Right lobe of liver (tissue), 4 donors: ENCODE data around the gene CNTN6.

Source experiments
- CTCF ChIP-seq, 4 donors: fragments of 200-600 bp in 3 of 4; fragments of 450-650 bp in 1 of 4; IDR thresholded peaks; one replicate each; pipeline versions ENCODE4 v1.5.1 to v1.8.0; 2016 to 2022; ENCODE audit warnings: antibody characterized with exemption in 4 of 4, mild to moderate bottlenecking in 2 of 4
- POLR2A ChIP-seq: fragments of 450-650 bp; IDR thresholded peaks from one replicate; pipeline ENCODE4 v1.6.1; 2017; ENCODE audit warnings: antibody characterized with exemption, mild to moderate bottlenecking
- donor health status: DM: no; HTN: no; CAD: no.
- donor health status: DM: no; HTN: no; CAD: no.
- donor health status: DM: no; HTN: yes; CAD: no.

GRCh38 chr3:1404270-1404962 lies 311.6 kb downstream of the CNTN6 start:
- TF ChIP-seq POLR2A (no peak), CTCF (IDR thresholded peaks at IDR 0.05) (no peak)
